IMR-90 (cell line): ENCODE data around the gene PAM.

ENCODE experiments used
- CTCF ChIP-seq: conservative IDR thresholded peaks from 2 replicates; pipeline ENCODE4 v1.5.1; 2012; ENCODE audit warnings: mild to moderate bottlenecking, low read depth, low read length, improper control_type of control experiment
- TF ChIP-seq, protein P1 (sequence below): fragments of 150-350 bp; IDR thresholded peaks from 2 replicates; pipeline ENCODE4 v1.6.1; 2017; ENCODE audit warnings: mild to moderate bottlenecking, antibody characterized with exemption, low read length, low read depth

- TF ChIP-seq CTCF: no peak
- TF ChIP-seq, protein P1, sequence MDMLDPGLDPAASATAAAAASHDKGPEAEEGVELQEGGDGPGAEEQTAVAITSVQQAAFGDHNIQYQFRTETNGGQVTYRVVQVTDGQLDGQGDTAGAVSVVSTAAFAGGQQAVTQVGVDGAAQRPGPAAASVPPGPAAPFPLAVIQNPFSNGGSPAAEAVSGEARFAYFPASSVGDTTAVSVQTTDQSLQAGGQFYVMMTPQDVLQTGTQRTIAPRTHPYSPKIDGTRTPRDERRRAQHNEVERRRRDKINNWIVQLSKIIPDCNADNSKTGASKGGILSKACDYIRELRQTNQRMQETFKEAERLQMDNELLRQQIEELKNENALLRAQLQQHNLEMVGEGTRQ: no peak
Observed at GRCh38 chr5:102801371-102801770, 46.3 kb downstream of the PAM start.
